Duodenal mucosa (tissue), 2 donors: ENCODE results near the gene ZNF692.
A peak's percentile ranks its signal among the peaks of the same experiment; 100 is the strongest.

Source experiments
- H3K27ac ChIP-seq: one replicate; pipeline ENCODE4 v1.7.0; 2013; ENCODE audit warnings: low read depth, low read length
- H3K27me3 ChIP-seq, 2 donors: one replicate each; pipeline ENCODE4 v1.7.0; 2013; ENCODE audit warnings: low read length in 2 of 2, control low read depth in 1 of 2; ENCODE audit not compliant: insufficient read depth in 2 of 2, control insufficient read depth in 1 of 2
- H3K36me3 ChIP-seq, 2 donors: one replicate each; pipeline ENCODE4 v1.7.0; 2013; ENCODE audit warnings: low read length in 2 of 2, control low read depth in 1 of 2; ENCODE audit not compliant: insufficient read depth in 2 of 2, control insufficient read depth in 1 of 2
- H3K4me1 ChIP-seq, 2 donors: one replicate each; pipeline ENCODE4 v1.7.0; 2013; ENCODE audit warnings: low read length in 2 of 2, control low read depth in 1 of 2; ENCODE audit not compliant: insufficient read depth in 2 of 2, control insufficient read depth in 1 of 2
- H3K4me3 ChIP-seq, 2 donors: one replicate each; pipeline ENCODE4 v1.7.0; 2013; ENCODE audit warnings: low read length in 2 of 2, low read depth in 1 of 2
- H3K9ac ChIP-seq, 2 donors: one replicate each; pipeline ENCODE4 v1.7.0; 2013; ENCODE audit warnings: low read length in 2 of 2, low read depth in 1 of 2
- H3K9me3 ChIP-seq, 2 donors: one replicate each; pipeline ENCODE4 v1.7.0; 2013; ENCODE audit warnings: low read length in 2 of 2, control low read depth in 1 of 2; ENCODE audit not compliant: control insufficient read depth in 1 of 2

Gene ZNF692

GRCh38 chr1:248858891-248859889 is at the start of gene ZNF692:
ZNF692 (minus strand) TSS chr1:248859085; CDS start chr1:248858309, 776 bp downstream.
- Histone ChIP-seq H3K27ac (peak within 1 kb of the TSS; percentile 89), H3K36me3 (peaks cover 3 to 10% of the 10 kb centered on the region in 2 donors), H3K27me3 (no peaks in the 10 kb centered on the region), H3K9me3 (no peaks in the 10 kb centered on the region), H3K4me3 (peak within 1 kb of the TSS; percentile 83 to 90), H3K4me1 (peaks cover 31 to 32% of the 10 kb centered on the region in 2 donors), H3K9ac (peak within 1 kb of the TSS; percentile 83 to 92)

GRCh38 chr1:248906753-248907661 is 48.1 kb upstream of the ZNF692 start:
- Histone ChIP-seq H3K27ac (peak overlapping the region; percentile 83), H3K36me3 (no peaks in the 10 kb centered on the region), H3K4me1 (peaks cover 5 to 12% of the 10 kb centered on the region in 2 donors), H3K9ac (peak overlapping the region; percentile 48 to 73), H3K9me3 (no peaks in the 10 kb centered on the region), H3K27me3 (no peaks in the 10 kb centered on the region), H3K4me3 (peak overlapping the region; percentile 72 to 84)

GRCh38 chr1:248906009-248906752 is 47.3 kb upstream of the ZNF692 start, which contains the start of gene PGBD2:
PGBD2 (plus strand) TSS chr1:248906235; CDS start chr1:248913863, 7,628 bp downstream.
- no peaks in the 10 kb centered on the region for H3K27me3 ChIP-seq
- H3K36me3 ChIP-seq, result no peaks in the 10 kb centered on the region
- H3K4me3 ChIP-seq, result peak within 1 kb of the TSS; percentile 84 to 96
- H3K27ac ChIP-seq, result peak within 1 kb of the TSS; percentile 94
- H3K9ac ChIP-seq, result peak within 1 kb of the TSS; percentile 73 to 98
- no peaks in the 10 kb centered on the region for H3K9me3 ChIP-seq
- H3K4me1 ChIP-seq, result peaks cover 5 to 12% of the 10 kb centered on the region in 2 donors

GRCh38 chr1:248905662-248906008 is 46.8 kb upstream of the ZNF692 start:
- H3K27ac ChIP-seq, result peak overlapping the region; percentile 94

GRCh38 chr1:248904437-248905216 is 45.7 kb upstream of the ZNF692 start:
- Histone ChIP-seq H3K27me3 (no peaks in the 10 kb centered on the region), H3K36me3 (no peaks in the 10 kb centered on the region), H3K9me3 (no peaks in the 10 kb centered on the region), H3K9ac (no peak overlapping the region), H3K4me3 (no peak overlapping the region), H3K27ac (no peak overlapping the region), H3K4me1 (peaks cover 5 to 12% of the 10 kb centered on the region in 2 donors)

More at GRCh38 chr1:248905662-248906008, 46.8 kb upstream of the ZNF692 start:
- peak overlapping the region; percentile 57 to 98 for H3K9ac ChIP-seq
- no peaks in the 10 kb centered on the region for H3K27me3 ChIP-seq
- no peaks in the 10 kb centered on the region for H3K36me3 ChIP-seq
- peaks cover 5 to 12% of the 10 kb centered on the region in 2 donors for H3K4me1 ChIP-seq
- H3K9me3 ChIP-seq, result no peaks in the 10 kb centered on the region
- H3K4me3 ChIP-seq, result peak overlapping the region; percentile 62 to 96

- Histone ChIP-seq H3K27ac (no peak overlapping the region), H3K36me3 (no peaks in the 10 kb centered on the region), H3K9ac (no peak overlapping the region), H3K9me3 (no peaks in the 10 kb centered on the region), H3K4me1 (peaks cover 0 to 4% of the 10 kb centered on the region in 2 donors), H3K27me3 (peaks cover 0 to 4% of the 10 kb centered on the region in 2 donors), H3K4me3 (no peak overlapping the region)
Measured at GRCh38 chr1:248901578-248901977, 42.7 kb upstream of the ZNF692 start.

- H3K27me3 ChIP-seq, result peaks cover 0 to 4% of the 10 kb centered on the region in 2 donors
- no peaks in the 10 kb centered on the region for H3K36me3 ChIP-seq
- H3K4me3 ChIP-seq, result no peak overlapping the region
- no peak overlapping the region for H3K27ac ChIP-seq
- no peak overlapping the region for H3K9ac ChIP-seq
- peaks cover 0 to 2% of the 10 kb centered on the region in 2 donors for H3K4me1 ChIP-seq
- H3K9me3 ChIP-seq, result no peaks in the 10 kb centered on the region
Measured at GRCh38 chr1:248900637-248901036, 41.8 kb upstream of the ZNF692 start.

GRCh38 chr1:248897412-248898337 is 38.8 kb upstream of the ZNF692 start:
- H3K36me3 ChIP-seq, result no peaks in the 10 kb centered on the region
- no peak overlapping the region for H3K9ac ChIP-seq
- H3K27ac ChIP-seq, result no peak overlapping the region
- peaks cover 0 to 4% of the 10 kb centered on the region in 2 donors for H3K27me3 ChIP-seq
- H3K4me3 ChIP-seq, result no peak overlapping the region
- no peaks in the 10 kb centered on the region for H3K4me1 ChIP-seq
- H3K9me3 ChIP-seq, result no peaks in the 10 kb centered on the region
